PC-3 (cell line): Measurements from ENCODE around the gene TPGS2. TPM values are rescaled to one million over a fixed set of nuclear protein-coding genes. Genes with fewer than 3 reads are reported as not detected.

Experiments
- ATAC-seq: fragments of 200-7000 bp; cut with Tn5 transposase; 2 replicates; pipeline ENCODE4 v1.9.1; 2020; ENCODE audit warnings: mild to moderate bottlenecking, moderate library complexity
- BruUV-seq: library from RNA; stranded (reverse); fragments of 400-500 nt; replicated peaks from 2 replicates; lab custom pipeline; 2021; lab: Mats Ljungman, UMichigan
- CTCF ChIA-PET: fragments of 300-600 bp; sonication (Branson Sonifier 250); formaldehyde crosslinking; loops from one replicate; lab custom pipeline; 2022; ENCODE audit warnings: antibody characterized with exemption; lab: Charles Lee
- POLR2A ChIA-PET: fragments of 300-600 bp; sonication (Branson Sonifier 250); formaldehyde crosslinking; loops from one replicate; lab custom pipeline; 2022; ENCODE audit warnings: antibody characterized with exemption; ENCODE audit not compliant: unreplicated experiment; lab: Charles Lee
- DNase-seq: peaks from one replicate; pipeline ENCODE4 v3.0.0-alpha.2; 2015
- H2AFZ ChIP-seq: fragments of 300-600 bp; sonication (generic); 2 replicates; pipeline ENCODE4 v1.6.0; 2016; ENCODE audit warnings: antibody characterized with exemption, low read length
- H3F3A ChIP-seq: fragments of 300-600 bp; sonication (generic); one replicate; pipeline ENCODE4 v1.6.0; 2017; ENCODE audit warnings: antibody characterized with exemption, low read length, control low read depth, mild to moderate bottlenecking; ENCODE audit not compliant: unreplicated experiment
- H3K27ac ChIP-seq: fragments of 300-600 bp; sonication (generic); 2 replicates; pipeline ENCODE4 v1.5.1; 2016; ENCODE audit warnings: mild to moderate bottlenecking, low read length
- H3K27me3 ChIP-seq: fragments of 300-600 bp; sonication (generic); 2 replicates; pipeline ENCODE4 v1.6.1; 2016; ENCODE audit warnings: low read length, mixed read lengths
- H3K36me3 ChIP-seq: fragments of 300-600 bp; sonication (generic); 2 replicates; pipeline ENCODE4 v1.6.1; 2016; ENCODE audit warnings: low read depth, mixed run types, low read length, mixed read lengths
- H3K4me1 ChIP-seq: fragments of 300-600 bp; sonication (generic); 2 replicates; pipeline ENCODE4 v1.5.1; 2016; ENCODE audit warnings: low read length; ENCODE audit not compliant: insufficient read depth
- H3K4me2 ChIP-seq: fragments of 300-600 bp; sonication (generic); 2 replicates; pipeline ENCODE4 v1.6.0; 2016; ENCODE audit warnings: low read length
- H3K4me3 ChIP-seq: fragments of 300-600 bp; sonication (generic); 2 replicates; pipeline ENCODE4 v1.5.1; 2016; ENCODE audit warnings: mild to moderate bottlenecking, low read length, mixed read lengths
- H3K79me2 ChIP-seq: fragments of 300-600 bp; sonication (generic); 2 replicates; pipeline ENCODE4 v1.6.1; 2017; ENCODE audit warnings: low read length, mixed read lengths
- H3K9ac ChIP-seq: fragments of 300-600 bp; sonication (generic); 2 replicates; pipeline ENCODE4 v1.6.0; 2016; ENCODE audit warnings: mild to moderate bottlenecking, low read length
- H3K9me2 ChIP-seq: fragments of 300-600 bp; sonication (generic); replicated peaks from 2 replicates; pipeline ENCODE4 v1.6.1; 2016; ENCODE audit warnings: mixed run types, low read length, mixed read lengths
- H3K9me3 ChIP-seq: fragments of 300-600 bp; sonication (generic); 2 replicates; pipeline ENCODE4 v1.6.1; 2016; ENCODE audit warnings: low read length, mixed read lengths
- H4K20me1 ChIP-seq: fragments of 300-600 bp; sonication (generic); 2 replicates; pipeline ENCODE4 v1.6.1; 2016; ENCODE audit warnings: low read length, mixed read lengths
- CTCF ChIP-seq: fragments of 300-600 bp; sonication (generic); conservative IDR thresholded peaks from 2 replicates; pipeline ENCODE4 v1.5.1; 2017; ENCODE audit warnings: antibody characterized with exemption, low read depth, mild to moderate bottlenecking, low read length
- EZH2 ChIP-seq: fragments of 300-600 bp; sonication (generic); IDR thresholded peaks from one replicate; pipeline ENCODE4 v1.6.1; 2017; ENCODE audit warnings: antibody characterized with exemption, mild to moderate bottlenecking, low read length; ENCODE audit not compliant: unreplicated experiment
- EZH2phosphoT487 ChIP-seq: fragments of 300-600 bp; sonication (generic); IDR thresholded peaks from 2 replicates; pipeline ENCODE4 v1.6.1; 2018; ENCODE audit warnings: mild to moderate bottlenecking, antibody characterized with exemption, low read length, borderline replicate concordance
- intact Hi-C: fragments of 100-400 bp; cut with micrococcal nuclease; formaldehyde crosslinking; loops from 2 replicates; pipeline ENCODE4 v1.9.0; 2023
- total RNA-seq: library from RNA; depleted of rRNA; stranded (reverse); fragments of >200 nt; gene quantifications from 2 replicates; pipeline ENCODE4 v1.2.3, GENCODE V29; 2014; rRNA removed

The TPGS2 gene
- total RNA-seq, 1 experiment from 2014 or later, result 44.9 TPM

GRCh38 chr18:36744261-36744876, 84.4 kb downstream of the TPGS2 start:
- intact Hi-C loops, result no loop called here
- Histone ChIP-seq H3K36me3 (no peaks in the 10 kb centered on the region), H3K27ac (no peak overlapping the region), H3K9me2 (no peaks in the 10 kb centered on the region), H4K20me1 (no peaks in the 10 kb centered on the region), H3K9me3 (no peaks in the 10 kb centered on the region), H3K27me3 (no peaks in the 10 kb centered on the region), H3K4me3 (no peak overlapping the region), H3K4me1 (no peaks in the 10 kb centered on the region), H3K9ac (no peak overlapping the region), H3K4me2 (no peak overlapping the region), H3K79me2 (no peaks in the 10 kb centered on the region), H2AFZ (no peak overlapping the region), H3F3A (no peaks in the 10 kb centered on the region)
- CTCF ChIA-PET, result no interaction called here
- no peak for DNase-seq
- no peak for ATAC-seq
- POLR2A ChIA-PET, result no interaction called here
- TF ChIP-seq EZH2phosphoT487 (no peak), EZH2 (no peak), CTCF (no peak)
- BruUV-seq, result no TSS peak

Other genes starting within 250 kb of the TPGS2 start
- gene KIAA1328, start 125 bp upstream of the TPGS2 start, total RNA-seq, result 1.6 and 4.4 TPM in 2 replicates